ENCODE measurements around the gene OR10G2. TPM values are rescaled to one million over a fixed set of nuclear protein-coding genes. Genes with fewer than 3 reads are reported as not detected.
"Not testable (repeated sequence)": the region's sequence is repeated elsewhere in the genome, so short reads cannot be mapped to it uniquely, and the experiment has no call there.

The OR10G2 gene
- polyA plus RNA-seq, 1 experiment = not detected

DNA sequence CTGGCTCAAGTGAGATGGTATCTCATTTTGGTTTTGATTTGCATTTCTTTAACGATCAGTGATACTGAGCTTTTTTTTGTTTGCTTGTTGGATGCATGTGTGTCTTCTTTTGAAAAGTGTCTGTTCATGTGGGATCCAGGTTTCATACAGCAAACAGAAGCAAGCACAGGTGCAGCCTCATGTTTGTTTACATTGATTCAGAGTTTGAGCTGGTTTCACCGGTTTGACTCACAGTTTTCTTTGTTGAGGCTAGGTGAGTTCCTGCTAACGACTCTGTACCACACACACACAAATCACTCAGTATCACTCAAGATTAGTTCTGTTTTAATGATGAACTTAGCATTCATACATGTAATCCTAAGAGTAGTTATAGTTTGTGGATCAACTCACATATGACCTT is 3.7 kb downstream of the OR10G2 start:
- no peak for TF ChIP-seq CTCF (IDR thresholded peaks at IDR 0.05; ENCODE audit: low read depth, low read length)
- H3K27ac ChIP-seq (ENCODE audit: low read depth, low read length) = no peak overlapping the region
- CTCF ChIA-PET = no interaction called here

DNA sequence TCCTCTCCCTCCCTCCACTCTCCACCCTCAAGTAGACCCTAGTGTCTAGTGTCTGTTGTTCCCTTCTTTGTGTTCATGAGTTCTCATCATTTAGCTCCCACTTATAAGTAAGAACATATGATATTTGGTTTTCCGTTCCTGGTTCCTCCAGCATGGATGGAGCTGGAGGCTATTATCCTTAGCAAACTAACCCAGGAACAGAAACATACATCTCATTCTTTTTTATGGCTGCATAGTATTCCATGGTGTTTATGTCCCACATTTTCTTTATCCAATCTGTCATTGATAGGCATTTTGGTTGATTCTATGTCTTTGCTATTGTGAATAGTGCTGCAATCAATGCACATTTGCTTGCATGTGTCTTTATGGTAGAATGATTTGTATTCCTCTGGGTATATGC is 4.2 kb downstream of the OR10G2 start:
- POLR2A ChIA-PET; DNase-seq (ENCODE audit: low read depth, low spot score); CTCF ChIA-PET; H3K27ac ChIP-seq (ENCODE audit: low read depth, low read length); H3K27me3 ChIP-seq (ENCODE audit: control insufficient read depth, insufficient read depth, low read length); H3K4me3 ChIP-seq (ENCODE audit: low read depth, low read length); H3K9me3 ChIP-seq (ENCODE audit: control insufficient read depth, insufficient read depth, low read length): not testable (repeated sequence)

More for the DNA sequence above, 3.7 kb downstream of the OR10G2 start:
- Histone ChIP-seq H3K27me3 (ENCODE audit: control insufficient read depth, insufficient read depth, low read length) (no peaks in the 10 kb centered on the region), H3K9me3 (ENCODE audit: control insufficient read depth, insufficient read depth, low read length) (no peaks in the 10 kb centered on the region), H3K4me3 (ENCODE audit: low read depth, low read length) (no peak overlapping the region)
- POLR2A ChIA-PET = no interaction called here
- DNase-seq (ENCODE audit: low read depth, low spot score) = no peak

DNA sequence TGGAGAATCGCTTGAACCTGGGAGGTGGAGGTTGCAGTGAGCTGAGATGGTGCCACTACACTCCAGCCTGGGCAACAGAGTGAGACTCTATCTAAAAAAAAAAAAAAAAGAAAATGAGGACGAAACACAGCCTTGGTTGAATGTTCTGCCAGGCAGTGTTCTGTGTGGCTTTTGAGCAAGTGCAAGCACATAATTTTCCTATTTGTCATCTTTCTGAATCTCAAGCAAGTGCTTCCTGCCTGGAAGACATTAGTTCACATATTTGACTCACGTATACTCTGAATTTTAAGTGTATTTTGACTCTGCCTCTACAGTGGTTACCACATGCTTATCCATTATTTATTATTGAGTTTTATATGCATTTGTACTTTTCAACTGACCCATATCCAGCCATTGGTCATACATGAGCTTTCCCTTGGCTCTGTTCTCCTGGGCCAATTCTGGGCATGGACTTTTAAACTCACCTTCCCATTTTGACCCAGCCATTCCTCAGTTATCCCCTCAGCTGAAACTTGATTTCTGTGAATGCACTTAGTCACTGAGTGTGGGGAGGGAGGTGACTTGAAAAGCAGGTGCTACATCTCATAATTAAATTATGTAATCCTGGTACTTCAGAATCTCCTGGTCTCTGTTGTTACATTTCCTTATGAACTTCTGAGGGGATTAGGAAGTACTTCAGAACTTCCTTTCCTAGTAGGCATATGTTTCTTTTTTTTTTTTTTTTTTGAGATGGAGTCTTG is 8.1 kb downstream of the OR10G2 start:
- POLR2A ChIA-PET = no interaction called here
- CTCF ChIA-PET = no interaction called here
- DNase-seq (ENCODE audit: low read depth, low spot score) = no peak
- Histone ChIP-seq H3K9me3 (ENCODE audit: control insufficient read depth, insufficient read depth, low read length) (no peaks in the 10 kb centered on the region), H3K27me3 (ENCODE audit: control insufficient read depth, insufficient read depth, low read length) (no peaks in the 10 kb centered on the region), H3K27ac (ENCODE audit: low read depth, low read length) (no peak overlapping the region), H3K4me3 (ENCODE audit: low read depth, low read length) (no peak overlapping the region)
- TF ChIP-seq CTCF (IDR thresholded peaks at IDR 0.05; ENCODE audit: low read depth, low read length) = no peak

GRCh38 chr14:21617614-21618013 is 17.1 kb downstream of the OR10G2 start:
- ChIA-PET CTCF (no interaction called here), POLR2A (no interaction called here)
- H3K27ac ChIP-seq (ENCODE audit: low read depth, low read length) = no peak overlapping the region
- H3K9me3 ChIP-seq (ENCODE audit: control insufficient read depth, insufficient read depth, low read length) = no peaks in the 10 kb centered on the region
- H3K27me3 ChIP-seq (ENCODE audit: control insufficient read depth, insufficient read depth, low read length) = no peaks in the 10 kb centered on the region
- TF ChIP-seq CTCF (IDR thresholded peaks at IDR 0.05; ENCODE audit: low read depth, low read length) = no peak
- no peak for DNase-seq (ENCODE audit: low read depth, low spot score)
- no peak overlapping the region for H3K4me3 ChIP-seq (ENCODE audit: low read depth, low read length)

GRCh38 chr14:21614240-21614639 is 20.5 kb downstream of the OR10G2 start:
- CTCF ChIA-PET = no interaction called here
- H3K27ac ChIP-seq (ENCODE audit: low read depth, low read length) = no peak overlapping the region
- no peak for DNase-seq (ENCODE audit: low read depth, low spot score)
- no peak for TF ChIP-seq CTCF (IDR thresholded peaks at IDR 0.05; ENCODE audit: low read depth, low read length)
- no peaks in the 10 kb centered on the region for H3K27me3 ChIP-seq (ENCODE audit: control insufficient read depth, insufficient read depth, low read length)
- POLR2A ChIA-PET = no interaction called here
- H3K4me3 ChIP-seq (ENCODE audit: low read depth, low read length) = no peak overlapping the region
- no peaks in the 10 kb centered on the region for H3K9me3 ChIP-seq (ENCODE audit: control insufficient read depth, insufficient read depth, low read length)
